Osteocyte (in vitro differentiated cells): ENCODE results near the gene VCPKMT. TPM values are rescaled to one million over a fixed set of nuclear protein-coding genes. Genes with fewer than 3 reads are reported as not detected.

Experiments used
- DNase-seq: peaks from one replicate; pipeline ENCODE4 v3.0.0; 2021; ENCODE audit warnings: mixed read lengths; ENCODE audit not compliant: unreplicated experiment; ENCODE audit errors: extremely low spot score
- H3K27ac Mint-ChIP-seq: one replicate; pipeline ENCODE4 v1.8.0; 2021; ENCODE audit warnings: mild to moderate bottlenecking, mixed read lengths; ENCODE audit not compliant: unreplicated experiment
- H3K27me3 Mint-ChIP-seq: one replicate; pipeline ENCODE4 v1.8.0; 2021; ENCODE audit warnings: mixed read lengths; ENCODE audit not compliant: unreplicated experiment
- H3K36me3 Mint-ChIP-seq: one replicate; pipeline ENCODE4 v1.8.0; 2021; ENCODE audit warnings: mixed read lengths; ENCODE audit not compliant: unreplicated experiment
- H3K4me1 Mint-ChIP-seq: one replicate; pipeline ENCODE4 v1.8.0; 2021; ENCODE audit warnings: mixed read lengths; ENCODE audit not compliant: unreplicated experiment
- H3K4me3 Mint-ChIP-seq: one replicate; pipeline ENCODE4 v1.8.0; 2021; ENCODE audit warnings: mild to moderate bottlenecking, moderate library complexity, mixed read lengths; ENCODE audit not compliant: unreplicated experiment
- H3K9me3 Mint-ChIP-seq: one replicate; pipeline ENCODE4 v1.8.0; 2021; ENCODE audit warnings: mixed read lengths; ENCODE audit not compliant: unreplicated experiment
- CTCF ChIP-seq: fragments of 200-600 bp; sonication (generic); IDR thresholded peaks from 2 replicates; pipeline ENCODE4 v1.5.0; 2021; ENCODE audit warnings: antibody characterized with exemption, mild to moderate bottlenecking, moderate library complexity
- total RNA-seq: library from RNA; stranded (reverse); gene quantifications from 2 replicates; pipeline ENCODE4 v1.2.1, GENCODE V29; 2021

The VCPKMT gene
- total RNA-seq, 1 donor from 2014 or later: 10.1 TPM

- H3K27ac Mint-ChIP-seq: no peak overlapping the region
Measured at GRCh38 chr14:50113381-50114035, 2.9 kb downstream of the VCPKMT start.

GRCh38 chr14:50110323-50111037 lies 5.9 kb downstream of the VCPKMT start:
- Mint-ChIP-seq H3K4me1 (peaks cover 6% of the 10 kb centered on the region), H3K9me3 (no peaks in the 10 kb centered on the region), H3K27me3 (no peaks in the 10 kb centered on the region), H3K4me3 (no peak overlapping the region), H3K36me3 (peaks cover 24% of the 10 kb centered on the region), H3K27ac (no peak overlapping the region)
- TF ChIP-seq CTCF: no peak
- DNase-seq: no peak

More at GRCh38 chr14:50113381-50114035, 2.9 kb downstream of the VCPKMT start:
- Mint-ChIP-seq H3K27me3 (no peaks in the 10 kb centered on the region), H3K9me3 (no peaks in the 10 kb centered on the region), H3K36me3 (peaks cover 36% of the 10 kb centered on the region), H3K4me3 (no peak overlapping the region), H3K4me1 (peaks cover 18% of the 10 kb centered on the region)
- no peak for TF ChIP-seq CTCF
- no peak for DNase-seq

GRCh38 chr14:50109342-50109741 lies 7.0 kb downstream of the VCPKMT start:
- peaks cover 23% of the 10 kb centered on the region for H3K36me3 Mint-ChIP-seq
- H3K27me3 Mint-ChIP-seq: no peaks in the 10 kb centered on the region
- no peak for DNase-seq
- H3K9me3 Mint-ChIP-seq: no peaks in the 10 kb centered on the region
- no peak overlapping the region for H3K27ac Mint-ChIP-seq
- peaks cover 1% of the 10 kb centered on the region for H3K4me1 Mint-ChIP-seq
- peak; percentile 45 for TF ChIP-seq CTCF
- H3K4me3 Mint-ChIP-seq: no peak overlapping the region

- no peaks in the 10 kb centered on the region for H3K27me3 Mint-ChIP-seq
- H3K4me1 Mint-ChIP-seq: peaks cover 10% of the 10 kb centered on the region
- H3K36me3 Mint-ChIP-seq: peaks cover 15% of the 10 kb centered on the region
- no peak overlapping the region for H3K4me3 Mint-ChIP-seq
- no peak overlapping the region for H3K27ac Mint-ChIP-seq
- H3K9me3 Mint-ChIP-seq: no peaks in the 10 kb centered on the region
- no peak for DNase-seq
- TF ChIP-seq CTCF: no peak
Measured at GRCh38 chr14:50107850-50108249, 8.5 kb downstream of the VCPKMT start.

- H3K9me3 Mint-ChIP-seq: no peaks in the 10 kb centered on the region
- no peak for DNase-seq
- H3K27me3 Mint-ChIP-seq: no peaks in the 10 kb centered on the region
- peaks cover 8% of the 10 kb centered on the region for H3K36me3 Mint-ChIP-seq
- TF ChIP-seq CTCF: no peak
- no peak overlapping the region for H3K4me3 Mint-ChIP-seq
- H3K27ac Mint-ChIP-seq: no peak overlapping the region
- peaks cover 10% of the 10 kb centered on the region for H3K4me1 Mint-ChIP-seq
Measured at GRCh38 chr14:50106178-50106577, 10.2 kb downstream of the VCPKMT start.
